Activated CD4-positive, alpha-beta T cell treated with anti-CD3 and anti-CD28 coated beads, Interleukin-2, amount 50 U/mL, for 16 hours (primary cell): ENCODE results near the gene PURA.

Source experiments
- DNase-seq: peaks from one replicate; pipeline ENCODE4 v3.0.0-alpha.2; 2020

PURA gene

GRCh38 chr5:140162781-140163180 lies 48.9 kb downstream of the PURA start:
- no peak for DNase-seq

- DNase-seq, result no peak
Observed at GRCh38 chr5:140165101-140165922, 51.4 kb downstream of the PURA start.

- DNase-seq, result no peak
Observed at GRCh38 chr5:140165923-140166270, 52.0 kb downstream of the PURA start.

DNA sequence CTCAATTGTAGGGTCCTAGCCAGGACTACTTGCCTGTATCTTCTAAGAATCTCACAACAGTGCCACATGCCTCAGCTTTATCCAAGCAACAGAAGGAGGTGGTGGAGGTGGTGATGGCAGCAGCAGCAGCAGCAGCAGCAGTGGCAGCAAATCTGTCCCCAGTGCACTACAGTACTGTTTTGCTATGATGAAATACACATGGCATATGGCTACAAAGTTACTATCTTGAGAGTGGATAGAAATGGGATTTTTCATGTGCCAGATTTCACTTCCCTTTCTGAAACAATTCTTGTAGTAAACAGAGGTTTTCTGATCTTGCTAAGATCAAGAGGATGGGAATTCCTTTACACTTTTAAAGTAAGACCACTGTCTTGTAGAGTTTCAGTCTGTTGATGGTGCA lies 53.0 kb downstream of the PURA start:
- DNase-seq, result no peak

- DNase-seq, result no peak
Observed at GRCh38 chr5:140168371-140168770, 54.5 kb downstream of the PURA start.

DNA sequence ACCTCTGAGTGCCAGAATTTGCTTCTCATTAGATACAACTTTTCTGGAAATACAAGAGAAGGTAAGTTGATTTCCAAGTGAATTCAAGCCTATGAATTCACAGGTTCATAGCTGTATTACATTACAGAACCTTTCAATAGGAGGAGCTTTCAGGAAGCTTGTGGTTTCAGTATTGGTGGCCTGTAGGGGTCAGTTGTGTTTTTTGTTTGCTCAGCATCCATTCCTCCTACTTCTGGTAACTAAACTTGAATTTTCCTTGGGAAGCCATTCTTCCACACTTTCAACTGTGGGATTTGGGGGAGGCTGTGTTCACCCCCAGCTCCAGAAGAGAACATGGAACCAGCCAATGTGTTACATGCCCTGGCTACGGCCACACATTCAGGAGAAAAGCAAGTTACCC lies 55.5 kb downstream of the PURA start:
- no peak for DNase-seq

DNA sequence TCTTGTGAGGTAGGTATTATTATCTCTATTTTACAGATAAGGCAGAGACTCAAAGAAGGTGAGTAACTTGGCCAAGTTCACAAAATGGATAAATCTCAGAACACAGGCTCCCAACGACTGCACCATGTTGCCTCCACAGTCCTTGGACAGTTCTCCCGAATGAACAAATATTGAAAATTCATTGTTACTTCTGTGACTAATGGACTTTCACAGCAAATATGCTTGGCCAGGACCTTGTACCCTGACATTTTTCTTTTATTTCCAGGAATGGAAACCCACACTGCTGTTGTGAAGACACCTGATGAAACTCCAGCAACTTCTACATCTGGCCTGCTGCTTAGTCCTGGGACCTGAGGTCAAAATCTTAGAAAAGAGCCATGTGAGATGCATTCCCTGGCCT lies 58.6 kb downstream of the PURA start:
- DNase-seq, result no peak

GRCh38 chr5:140174014-140174413 lies 60.1 kb downstream of the PURA start:
- DNase-seq, result no peak

DNA sequence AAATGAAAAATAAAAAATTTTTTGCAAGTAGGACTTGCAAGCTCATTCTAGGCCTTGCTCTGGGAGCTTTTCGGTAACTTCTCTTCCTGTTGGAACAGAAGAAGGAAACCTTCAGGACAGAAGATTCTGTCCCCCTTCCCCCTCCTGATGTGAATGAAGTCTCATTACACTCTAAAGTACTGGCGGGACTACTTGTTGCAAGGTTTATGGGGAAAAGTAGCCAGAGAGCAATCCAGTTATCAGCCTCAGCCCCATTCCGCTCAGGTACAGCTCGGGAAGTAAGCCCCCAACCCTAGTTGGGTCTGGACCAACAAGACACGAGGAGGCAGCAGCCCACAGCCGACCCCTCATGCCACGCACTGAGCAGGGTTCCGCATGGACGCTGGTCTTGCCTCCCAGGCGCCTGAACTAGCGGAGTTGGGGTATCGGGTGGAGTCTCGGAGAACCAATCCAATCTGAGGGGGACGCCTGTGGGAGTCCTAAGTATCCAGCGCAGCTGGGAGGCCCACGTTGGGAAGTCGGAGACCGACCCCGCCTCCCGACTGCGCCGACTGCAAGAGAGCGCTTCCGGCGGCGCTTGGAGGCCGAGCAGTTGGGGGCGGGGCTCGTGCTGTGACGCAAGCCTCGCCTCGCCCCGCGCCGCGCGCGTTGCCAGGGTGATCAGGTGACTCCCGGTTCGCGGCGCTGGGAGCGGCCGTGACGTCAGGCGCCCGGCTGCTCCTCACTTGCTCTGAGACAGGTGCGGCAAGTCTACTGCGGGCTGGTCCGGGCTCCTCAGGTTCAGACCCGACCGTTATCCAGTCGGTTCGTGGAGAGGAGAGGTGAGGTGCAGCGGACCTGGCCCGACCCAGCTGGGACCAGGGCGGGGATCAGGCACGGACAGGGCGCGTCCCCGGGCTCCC lies 60.8 kb downstream of the PURA start, which contains the start of gene CYSTM1:
Gene CYSTM1 (plus strand): TSS at position 724 of the 902 bp plus-strand sequence. CDS start 19,278 bp downstream, outside the sequence.
- DNase-seq, result peak; percentile 96
